OCI-LY1 (cell line): ENCODE measurements around the gene CACNA2D4.

Experiments used
- H2AFZ ChIP-seq: fragments of 200-600 bp; sonication (generic), shearing (Covaris generic); 2 replicates; pipeline ENCODE4 v1.6.0; 2014; ENCODE audit warnings: antibody characterized with exemption, mild to moderate bottlenecking, low read length
- H3F3A ChIP-seq: fragments of 200-600 bp; sonication (generic), shearing (Covaris generic); 2 replicates; pipeline ENCODE4 v1.6.0; 2014; ENCODE audit warnings: mild to moderate bottlenecking, antibody characterized with exemption, low read length, moderate library complexity; ENCODE audit not compliant: insufficient read depth
- H3K27ac ChIP-seq: fragments of 200-600 bp; sonication (generic); 2 replicates; pipeline ENCODE4 v1.5.1; 2014; ENCODE audit warnings: low read length, mixed run types, mild to moderate bottlenecking, low read depth; ENCODE audit not compliant: poor library complexity, severe bottlenecking
- H3K27me3 ChIP-seq: fragments of 200-600 bp; sonication (generic); 2 replicates; pipeline ENCODE4 v1.6.0; 2014; ENCODE audit warnings: antibody characterized with exemption, mild to moderate bottlenecking, low read length, moderate library complexity; ENCODE audit not compliant: insufficient read depth
- H3K36me3 ChIP-seq: fragments of 200-600 bp; sonication (generic); 2 replicates; pipeline ENCODE4 v1.6.1; 2014; ENCODE audit warnings: mild to moderate bottlenecking, antibody characterized with exemption, low read length, moderate library complexity, mixed read lengths; ENCODE audit not compliant: insufficient read depth
- H3K4me1 ChIP-seq: fragments of 200-600 bp; sonication (generic); 2 replicates; pipeline ENCODE4 v1.5.1; 2014; ENCODE audit warnings: mild to moderate bottlenecking, low read length, moderate library complexity; ENCODE audit not compliant: insufficient read depth, severe bottlenecking
- H3K4me2 ChIP-seq: fragments of 200-600 bp; sonication (generic), shearing (Covaris generic); 2 replicates; pipeline ENCODE4 v1.6.1; 2014; ENCODE audit warnings: low read length
- H3K4me3 ChIP-seq: fragments of 200-600 bp; sonication (generic); 2 replicates; pipeline ENCODE4 v1.5.1; 2014; ENCODE audit warnings: low read length, low read depth, mild to moderate bottlenecking, mixed read lengths; ENCODE audit not compliant: poor library complexity, severe bottlenecking
- H3K79me2 ChIP-seq: fragments of 200-600 bp; shearing (Covaris generic); 2 replicates; pipeline ENCODE4 v1.6.1; 2016; ENCODE audit warnings: mixed run types, low read length, mixed read lengths; ENCODE audit not compliant: insufficient read depth
- H3K9ac ChIP-seq: fragments of 200-600 bp; sonication (generic), shearing (Covaris generic); 2 replicates; pipeline ENCODE4 v1.6.1; 2014; ENCODE audit warnings: mild to moderate bottlenecking, low read length, mixed read lengths
- H3K9me2 ChIP-seq: fragments of 200-600 bp; sonication (generic), shearing (Covaris generic); 2 replicates; pipeline ENCODE4 v1.6.1; 2014; ENCODE audit warnings: low read depth, mild to moderate bottlenecking, low read length, mixed read lengths
- H3K9me3 ChIP-seq: fragments of 200-600 bp; shearing (Covaris generic); 2 replicates; pipeline ENCODE4 v1.6.1; 2014; ENCODE audit warnings: low read length, mixed read lengths
- H4K20me1 ChIP-seq: fragments of 200-600 bp; sonication (generic), shearing (Covaris generic); 2 replicates; pipeline ENCODE4 v1.6.0; 2016; ENCODE audit warnings: mild to moderate bottlenecking, low read length; ENCODE audit not compliant: insufficient read depth
- EZH2 ChIP-seq: fragments of 200-600 bp; sonication (generic), shearing (Covaris generic); IDR thresholded peaks from 2 replicates; pipeline ENCODE4 v1.8.0; 2017; ENCODE audit warnings: borderline replicate concordance, mixed run types, mild to moderate bottlenecking, antibody characterized with exemption, low read length, moderate library complexity, mixed read lengths
- TF ChIP-seq, protein P1 (sequence below): fragments of 200-600 bp; sonication (generic), shearing (Covaris generic); IDR thresholded peaks from 2 replicates; pipeline ENCODE4 v1.5.1; 2017; ENCODE audit warnings: mild to moderate bottlenecking, antibody characterized with exemption, low read length, moderate library complexity, mixed read lengths

CACNA2D4 gene

DNA sequence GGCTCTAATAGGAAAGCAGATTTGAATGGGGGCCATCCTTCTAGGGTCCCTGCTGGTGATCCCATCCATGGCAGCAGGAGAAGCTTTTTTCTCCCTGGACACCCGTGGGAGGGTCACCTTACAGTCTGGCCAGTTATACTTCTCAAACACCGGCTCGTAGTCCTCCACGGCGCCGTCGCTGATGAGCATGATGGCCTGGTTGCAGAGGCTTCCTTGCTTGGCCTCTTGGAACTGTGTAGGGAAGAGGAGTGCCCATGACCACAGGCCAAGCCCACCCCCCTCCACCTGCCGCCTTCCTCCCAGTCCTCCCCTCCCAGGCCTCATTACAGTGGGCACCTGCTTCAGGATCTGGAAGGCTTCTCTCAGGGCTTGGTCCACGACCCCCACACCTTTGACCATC lies 33.8 kb downstream of the CACNA2D4 start:
- Histone ChIP-seq H3K9me3 (no peaks in the 10 kb centered on the region), H3K27me3 (peaks cover 13% of the 10 kb centered on the region; the same call in 1 of the 2 replicates), H3K79me2 (no peaks in the 10 kb centered on the region), H3K4me2 (no peak overlapping the region), H3K9ac (no peak overlapping the region), H3F3A (no peaks in the 10 kb centered on the region), H3K4me1 (no peaks in the 10 kb centered on the region), H4K20me1 (no peaks in the 10 kb centered on the region), H3K4me3 (no peak overlapping the region), H3K27ac (no peak overlapping the region), H3K36me3 (no peaks in the 10 kb centered on the region), H3K9me2 (no peaks in the 10 kb centered on the region), H2AFZ (no peak overlapping the region)
- TF ChIP-seq EZH2: no peak
- TF ChIP-seq, protein P1, sequence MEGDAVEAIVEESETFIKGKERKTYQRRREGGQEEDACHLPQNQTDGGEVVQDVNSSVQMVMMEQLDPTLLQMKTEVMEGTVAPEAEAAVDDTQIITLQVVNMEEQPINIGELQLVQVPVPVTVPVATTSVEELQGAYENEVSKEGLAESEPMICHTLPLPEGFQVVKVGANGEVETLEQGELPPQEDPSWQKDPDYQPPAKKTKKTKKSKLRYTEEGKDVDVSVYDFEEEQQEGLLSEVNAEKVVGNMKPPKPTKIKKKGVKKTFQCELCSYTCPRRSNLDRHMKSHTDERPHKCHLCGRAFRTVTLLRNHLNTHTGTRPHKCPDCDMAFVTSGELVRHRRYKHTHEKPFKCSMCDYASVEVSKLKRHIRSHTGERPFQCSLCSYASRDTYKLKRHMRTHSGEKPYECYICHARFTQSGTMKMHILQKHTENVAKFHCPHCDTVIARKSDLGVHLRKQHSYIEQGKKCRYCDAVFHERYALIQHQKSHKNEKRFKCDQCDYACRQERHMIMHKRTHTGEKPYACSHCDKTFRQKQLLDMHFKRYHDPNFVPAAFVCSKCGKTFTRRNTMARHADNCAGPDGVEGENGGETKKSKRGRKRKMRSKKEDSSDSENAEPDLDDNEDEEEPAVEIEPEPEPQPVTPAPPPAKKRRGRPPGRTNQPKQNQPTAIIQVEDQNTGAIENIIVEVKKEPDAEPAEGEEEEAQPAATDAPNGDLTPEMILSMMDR: no peak

GRCh38 chr12:1883513-1883912 lies 34.9 kb downstream of the CACNA2D4 start:
- H3K27ac ChIP-seq: no peak overlapping the region
- H3K4me1 ChIP-seq: no peaks in the 10 kb centered on the region
- H3K4me3 ChIP-seq: no peak overlapping the region
- H3K9ac ChIP-seq: no peak overlapping the region
- no peaks in the 10 kb centered on the region for H4K20me1 ChIP-seq
- H3K4me2 ChIP-seq: no peak overlapping the region
- H3K9me3 ChIP-seq: no peaks in the 10 kb centered on the region
- no peaks in the 10 kb centered on the region for H3F3A ChIP-seq
- H3K9me2 ChIP-seq: no peaks in the 10 kb centered on the region
- TF ChIP-seq, protein P1: no peak
- no peak for TF ChIP-seq EZH2
- no peak overlapping the region for H2AFZ ChIP-seq
- H3K27me3 ChIP-seq: peaks cover 16% of the 10 kb centered on the region; the same call in 1 of the 2 replicates
- H3K79me2 ChIP-seq: no peaks in the 10 kb centered on the region
- H3K36me3 ChIP-seq: no peaks in the 10 kb centered on the region

DNA sequence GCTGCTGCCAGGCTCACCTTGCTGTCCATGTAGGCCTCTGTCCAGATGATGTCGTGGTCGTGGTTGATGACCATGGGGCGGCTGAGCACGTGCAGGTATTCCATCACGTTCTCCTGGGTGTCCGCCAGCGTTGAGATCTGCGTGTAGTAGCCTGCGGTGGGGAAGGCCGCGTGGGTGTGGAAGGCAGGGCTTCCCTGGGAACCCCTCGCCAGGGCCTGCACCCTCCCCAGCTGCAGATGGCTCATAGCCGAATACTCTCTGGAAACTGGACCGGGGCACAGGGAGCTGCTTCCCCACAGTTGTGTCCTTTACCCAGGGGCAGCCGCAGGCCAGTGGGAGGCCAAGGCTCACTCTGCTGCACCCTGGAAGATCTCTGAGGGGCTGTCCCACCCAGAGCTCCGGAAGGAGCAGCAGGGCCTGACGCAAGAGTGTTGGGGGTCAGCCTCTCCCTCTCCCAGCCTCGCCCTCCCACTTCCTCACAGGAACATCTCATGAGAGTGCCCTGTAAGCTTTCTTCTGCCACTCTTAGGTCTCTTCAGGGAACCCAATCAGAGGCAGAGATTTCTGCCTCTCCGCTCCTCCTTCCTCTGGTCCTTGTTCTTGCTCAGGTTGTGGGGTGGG lies 35.5 kb downstream of the CACNA2D4 start:
- Histone ChIP-seq H3K9me3 (no peaks in the 10 kb centered on the region), H3K4me2 (no peak overlapping the region), H3F3A (no peaks in the 10 kb centered on the region), H3K27ac (no peak overlapping the region), H2AFZ (no peak overlapping the region), H4K20me1 (no peaks in the 10 kb centered on the region), H3K36me3 (no peaks in the 10 kb centered on the region), H3K4me1 (no peaks in the 10 kb centered on the region), H3K27me3 (peaks cover 16% of the 10 kb centered on the region; the same call in 1 of the 2 replicates), H3K4me3 (no peak overlapping the region), H3K79me2 (no peaks in the 10 kb centered on the region), H3K9me2 (no peaks in the 10 kb centered on the region), H3K9ac (no peak overlapping the region)
- TF ChIP-seq, protein P1: no peak
- no peak for TF ChIP-seq EZH2
